ENCODE data around the gene DNASE1L3. TPM values are rescaled to one million over a fixed set of nuclear protein-coding genes. Genes with fewer than 3 reads are reported as not detected.

The DNASE1L3 gene
- total and polyA plus RNA-seq, 2 experiments from 2014 or later = not detected

DNA sequence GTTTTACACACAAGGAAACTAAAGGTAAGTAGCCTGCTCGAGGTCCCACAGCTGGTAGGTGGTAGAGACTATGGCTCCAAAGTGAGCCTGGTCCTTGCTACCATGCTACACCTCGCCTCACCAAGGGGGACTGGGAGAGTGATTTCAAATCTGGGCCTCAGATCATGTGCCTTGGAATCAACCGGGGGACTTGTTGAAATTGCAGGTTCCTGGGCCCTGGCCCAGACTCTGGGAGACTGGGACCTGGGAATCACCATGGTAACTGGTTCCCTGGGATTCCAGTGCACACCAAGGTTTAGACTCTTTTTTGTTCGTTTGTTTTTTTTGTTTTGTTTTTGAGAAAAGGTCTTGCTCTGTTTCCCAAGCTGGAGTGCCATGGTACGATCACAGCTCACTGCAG is 21.1 kb downstream of the DNASE1L3 start:
- no peaks in the 10 kb centered on the region for H4K20me1 ChIP-seq (replicated peaks; ENCODE audit: insufficient read depth)
- H3K27ac ChIP-seq (ENCODE audit: low read depth) = no peak overlapping the region
- H3K4me1 Mint-ChIP-seq = peaks cover 17% of the 10 kb centered on the region
- H3K27me3 Mint-ChIP-seq (ENCODE audit: insufficient read depth, low read depth, poor library complexity) = peaks cover 1% of the 10 kb centered on the region
- H3K9me2 ChIP-seq (ENCODE audit: insufficient read depth) = no peaks in the 10 kb centered on the region
- H3K4me1 ChIP-seq (ENCODE audit: insufficient read depth) = peaks cover 11% of the 10 kb centered on the region; the same call in 1 of the 2 replicates
- H3K36me3 ChIP-seq (ENCODE audit: insufficient read depth) = no peaks in the 10 kb centered on the region
- no peaks in the 10 kb centered on the region for H3K79me2 ChIP-seq (replicated peaks; ENCODE audit: insufficient read depth)
- no peaks in the 10 kb centered on the region for H3K36me3 Mint-ChIP-seq (ENCODE audit: low read depth)
- peak overlapping the region; percentile 38; the same call in 1 of the 2 replicates for H2AFZ ChIP-seq
- no peaks in the 10 kb centered on the region for H3K27me3 ChIP-seq (ENCODE audit: insufficient read depth)
- H3K4me3 Mint-ChIP-seq = no peak overlapping the region
- H3K4me3 ChIP-seq = no peak overlapping the region
- H3K4me2 ChIP-seq = no peak overlapping the region
- TF ChIP-seq, protein P1, sequence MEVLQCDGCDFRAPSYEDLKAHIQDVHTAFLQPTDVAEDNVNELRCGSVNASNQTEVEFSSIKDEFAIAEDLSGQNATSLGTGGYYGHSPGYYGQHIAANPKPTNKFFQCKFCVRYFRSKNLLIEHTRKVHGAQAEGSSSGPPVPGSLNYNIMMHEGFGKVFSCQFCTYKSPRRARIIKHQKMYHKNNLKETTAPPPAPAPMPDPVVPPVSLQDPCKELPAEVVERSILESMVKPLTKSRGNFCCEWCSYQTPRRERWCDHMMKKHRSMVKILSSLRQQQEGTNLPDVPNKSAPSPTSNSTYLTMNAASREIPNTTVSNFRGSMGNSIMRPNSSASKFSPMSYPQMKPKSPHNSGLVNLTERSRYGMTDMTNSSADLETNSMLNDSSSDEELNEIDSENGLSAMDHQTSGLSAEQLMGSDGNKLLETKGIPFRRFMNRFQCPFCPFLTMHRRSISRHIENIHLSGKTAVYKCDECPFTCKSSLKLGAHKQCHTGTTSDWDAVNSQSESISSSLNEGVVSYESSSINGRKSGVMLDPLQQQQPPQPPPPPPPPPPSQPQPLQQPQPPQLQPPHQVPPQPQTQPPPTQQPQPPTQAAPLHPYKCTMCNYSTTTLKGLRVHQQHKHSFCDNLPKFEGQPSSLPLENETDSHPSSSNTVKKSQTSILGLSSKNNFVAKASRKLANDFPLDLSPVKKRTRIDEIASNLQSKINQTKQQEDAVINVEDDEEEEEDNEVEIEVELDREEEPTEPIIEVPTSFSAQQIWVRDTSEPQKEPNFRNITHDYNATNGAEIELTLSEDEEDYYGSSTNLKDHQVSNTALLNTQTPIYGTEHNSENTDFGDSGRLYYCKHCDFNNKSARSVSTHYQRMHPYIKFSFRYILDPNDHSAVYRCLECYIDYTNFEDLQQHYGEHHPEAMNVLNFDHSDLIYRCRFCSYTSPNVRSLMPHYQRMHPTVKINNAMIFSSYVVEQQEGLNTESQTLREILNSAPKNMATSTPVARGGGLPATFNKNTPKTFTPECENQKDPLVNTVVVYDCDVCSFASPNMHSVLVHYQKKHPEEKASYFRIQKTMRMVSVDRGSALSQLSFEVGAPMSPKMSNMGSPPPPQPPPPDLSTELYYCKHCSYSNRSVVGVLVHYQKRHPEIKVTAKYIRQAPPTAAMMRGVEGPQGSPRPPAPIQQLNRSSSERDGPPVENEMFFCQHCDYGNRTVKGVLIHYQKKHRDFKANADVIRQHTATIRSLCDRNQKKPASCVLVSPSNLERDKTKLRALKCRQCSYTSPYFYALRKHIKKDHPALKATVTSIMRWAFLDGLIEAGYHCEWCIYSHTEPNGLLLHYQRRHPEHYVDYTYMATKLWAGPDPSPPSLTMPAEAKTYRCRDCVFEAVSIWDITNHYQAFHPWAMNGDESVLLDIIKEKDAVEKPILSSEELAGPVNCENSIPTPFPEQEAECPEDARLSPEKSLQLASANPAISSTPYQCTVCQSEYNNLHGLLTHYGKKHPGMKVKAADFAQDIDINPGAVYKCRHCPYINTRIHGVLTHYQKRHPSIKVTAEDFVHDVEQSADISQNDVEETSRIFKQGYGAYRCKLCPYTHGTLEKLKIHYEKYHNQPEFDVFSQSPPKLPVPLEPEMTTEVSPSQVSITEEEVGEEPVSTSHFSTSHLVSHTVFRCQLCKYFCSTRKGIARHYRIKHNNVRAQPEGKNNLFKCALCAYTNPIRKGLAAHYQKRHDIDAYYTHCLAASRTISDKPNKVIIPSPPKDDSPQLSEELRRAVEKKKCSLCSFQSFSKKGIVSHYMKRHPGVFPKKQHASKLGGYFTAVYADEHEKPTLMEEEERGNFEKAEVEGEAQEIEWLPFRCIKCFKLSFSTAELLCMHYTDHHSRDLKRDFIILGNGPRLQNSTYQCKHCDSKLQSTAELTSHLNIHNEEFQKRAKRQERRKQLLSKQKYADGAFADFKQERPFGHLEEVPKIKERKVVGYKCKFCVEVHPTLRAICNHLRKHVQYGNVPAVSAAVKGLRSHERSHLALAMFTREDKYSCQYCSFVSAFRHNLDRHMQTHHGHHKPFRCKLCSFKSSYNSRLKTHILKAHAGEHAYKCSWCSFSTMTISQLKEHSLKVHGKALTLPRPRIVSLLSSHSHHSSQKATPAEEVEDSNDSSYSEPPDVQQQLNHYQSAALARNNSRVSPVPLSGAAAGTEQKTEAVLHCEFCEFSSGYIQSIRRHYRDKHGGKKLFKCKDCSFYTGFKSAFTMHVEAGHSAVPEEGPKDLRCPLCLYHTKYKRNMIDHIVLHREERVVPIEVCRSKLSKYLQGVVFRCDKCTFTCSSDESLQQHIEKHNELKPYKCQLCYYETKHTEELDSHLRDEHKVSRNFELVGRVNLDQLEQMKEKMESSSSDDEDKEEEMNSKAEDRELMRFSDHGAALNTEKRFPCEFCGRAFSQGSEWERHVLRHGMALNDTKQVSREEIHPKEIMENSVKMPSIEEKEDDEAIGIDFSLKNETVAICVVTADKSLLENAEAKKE (CRISPR knock-in tag; IDR thresholded peaks at IDR 0.05) = no peak
- DNase-seq (ENCODE audit: low spot score) (no peak), ATAC-seq (no peak)
- no peaks in the 10 kb centered on the region for H3K9me3 Mint-ChIP-seq
- no peak overlapping the region for H3K27ac Mint-ChIP-seq
- no peaks in the 10 kb centered on the region for H3F3A ChIP-seq (replicated peaks; ENCODE audit: low read depth)

DNA sequence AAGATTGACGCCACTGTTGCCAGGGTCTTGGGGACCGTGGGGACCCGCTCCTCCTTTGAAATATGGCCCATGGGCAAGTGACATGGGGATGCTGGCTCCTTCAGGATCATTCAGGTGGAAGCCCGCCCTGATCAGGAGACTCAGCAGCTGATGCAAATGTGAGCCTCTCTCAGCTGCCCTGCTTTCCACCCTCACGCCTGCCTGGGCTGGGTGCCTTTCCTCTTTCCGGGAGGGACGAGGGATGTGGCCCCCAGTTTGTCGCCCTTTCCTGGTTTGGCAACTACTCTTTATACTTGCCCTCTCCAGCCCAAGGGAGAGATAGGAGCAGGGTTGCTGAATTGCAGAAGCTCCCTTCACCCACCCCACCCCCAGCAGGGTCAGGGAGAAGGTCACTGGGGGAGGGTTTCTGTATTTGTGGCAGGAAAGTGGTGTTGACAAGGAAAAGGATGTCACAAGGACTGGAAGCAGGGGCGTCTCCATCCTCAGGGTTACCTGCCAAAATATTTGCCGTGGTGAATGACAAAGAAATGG is 21.8 kb downstream of the DNASE1L3 start:
- Histone ChIP-seq H3K79me2 (replicated peaks; ENCODE audit: insufficient read depth) (no peaks in the 10 kb centered on the region), H3K4me1 (ENCODE audit: insufficient read depth) (peaks cover 11% of the 10 kb centered on the region; the same call in 1 of the 2 replicates), H3K27ac (ENCODE audit: low read depth) (no peak overlapping the region), H3K4me3 (no peak overlapping the region), H3K9me2 (ENCODE audit: insufficient read depth) (no peaks in the 10 kb centered on the region), H4K20me1 (replicated peaks; ENCODE audit: insufficient read depth) (no peaks in the 10 kb centered on the region), H3K36me3 (ENCODE audit: insufficient read depth) (no peaks in the 10 kb centered on the region), H3F3A (replicated peaks; ENCODE audit: low read depth) (no peaks in the 10 kb centered on the region), H3K27me3 (ENCODE audit: insufficient read depth) (no peaks in the 10 kb centered on the region), H2AFZ (no peak overlapping the region), H3K4me2 (no peak overlapping the region; the same call in 1 of the 2 replicates)
- Mint-ChIP-seq H3K36me3 (ENCODE audit: low read depth) (no peaks in the 10 kb centered on the region), H3K9me3 (no peaks in the 10 kb centered on the region), H3K4me3 (no peak overlapping the region), H3K27me3 (ENCODE audit: insufficient read depth, low read depth, poor library complexity) (peaks cover 1% of the 10 kb centered on the region), H3K27ac (no peak overlapping the region), H3K4me1 (peaks cover 17% of the 10 kb centered on the region)
- ATAC-seq (peak; percentile 15), DNase-seq (ENCODE audit: low spot score) (no peak)
- TF ChIP-seq ZNF331 (CRISPR knock-in tag; IDR thresholded peaks at IDR 0.05; ENCODE audit: low read depth) (no peak), EZH2 (IDR thresholded peaks at IDR 0.05; ENCODE audit: low read depth, unreplicated experiment) (no peak), CREB1 (CRISPR knock-in tag; IDR thresholded peaks at IDR 0.05; ENCODE audit: low read depth) (no peak), JUNB (IDR thresholded peaks at IDR 0.05; ENCODE audit: unreplicated experiment) (no peak), POLR2AphosphoS5 (IDR thresholded peaks at IDR 0.05; ENCODE audit: low read depth) (no peak), STAT1 (IDR thresholded peaks at IDR 0.05; ENCODE audit: unreplicated experiment) (no peak), NANOG (IDR thresholded peaks at IDR 0.05; ENCODE audit: borderline replicate concordance) (no peak)
- TF ChIP-seq, protein P2, sequence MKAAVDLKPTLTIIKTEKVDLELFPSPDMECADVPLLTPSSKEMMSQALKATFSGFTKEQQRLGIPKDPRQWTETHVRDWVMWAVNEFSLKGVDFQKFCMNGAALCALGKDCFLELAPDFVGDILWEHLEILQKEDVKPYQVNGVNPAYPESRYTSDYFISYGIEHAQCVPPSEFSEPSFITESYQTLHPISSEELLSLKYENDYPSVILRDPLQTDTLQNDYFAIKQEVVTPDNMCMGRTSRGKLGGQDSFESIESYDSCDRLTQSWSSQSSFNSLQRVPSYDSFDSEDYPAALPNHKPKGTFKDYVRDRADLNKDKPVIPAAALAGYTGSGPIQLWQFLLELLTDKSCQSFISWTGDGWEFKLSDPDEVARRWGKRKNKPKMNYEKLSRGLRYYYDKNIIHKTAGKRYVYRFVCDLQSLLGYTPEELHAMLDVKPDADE (IDR thresholded peaks at IDR 0.05) = no peak
- TF ChIP-seq, protein P3, sequence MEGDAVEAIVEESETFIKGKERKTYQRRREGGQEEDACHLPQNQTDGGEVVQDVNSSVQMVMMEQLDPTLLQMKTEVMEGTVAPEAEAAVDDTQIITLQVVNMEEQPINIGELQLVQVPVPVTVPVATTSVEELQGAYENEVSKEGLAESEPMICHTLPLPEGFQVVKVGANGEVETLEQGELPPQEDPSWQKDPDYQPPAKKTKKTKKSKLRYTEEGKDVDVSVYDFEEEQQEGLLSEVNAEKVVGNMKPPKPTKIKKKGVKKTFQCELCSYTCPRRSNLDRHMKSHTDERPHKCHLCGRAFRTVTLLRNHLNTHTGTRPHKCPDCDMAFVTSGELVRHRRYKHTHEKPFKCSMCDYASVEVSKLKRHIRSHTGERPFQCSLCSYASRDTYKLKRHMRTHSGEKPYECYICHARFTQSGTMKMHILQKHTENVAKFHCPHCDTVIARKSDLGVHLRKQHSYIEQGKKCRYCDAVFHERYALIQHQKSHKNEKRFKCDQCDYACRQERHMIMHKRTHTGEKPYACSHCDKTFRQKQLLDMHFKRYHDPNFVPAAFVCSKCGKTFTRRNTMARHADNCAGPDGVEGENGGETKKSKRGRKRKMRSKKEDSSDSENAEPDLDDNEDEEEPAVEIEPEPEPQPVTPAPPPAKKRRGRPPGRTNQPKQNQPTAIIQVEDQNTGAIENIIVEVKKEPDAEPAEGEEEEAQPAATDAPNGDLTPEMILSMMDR (conservative IDR thresholded peaks at IDR 0.05; ENCODE audit: low read depth in 2 of 2) = no peak

Measured in GM23338 (cell line).